Glutamatergic neuron (in vitro differentiated cells): ENCODE measurements around the gene COLEC11. TPM values are rescaled to one million over a fixed set of nuclear protein-coding genes. Genes with fewer than 3 reads are reported as not detected.
A peak's percentile ranks its signal among the peaks of the same experiment; 100 is the strongest.
"Not testable (repeated sequence)": the region's sequence is repeated elsewhere in the genome, so short reads cannot be mapped to it uniquely, and the experiment has no call there.

ENCODE experiments used
- DNase-seq: peaks from one replicate; pipeline ENCODE4 v3.0.0; 2022
- H3K27ac Mint-ChIP-seq: one replicate; pipeline ENCODE4 v1.8.0; 2020; ENCODE audit warnings: mild to moderate bottlenecking, mixed read lengths, inconsistent platforms; ENCODE audit not compliant: unreplicated experiment
- H3K27me3 Mint-ChIP-seq: one replicate; pipeline ENCODE4 v1.8.0; 2020; ENCODE audit warnings: mild to moderate bottlenecking, moderate library complexity, mixed read lengths, inconsistent platforms; ENCODE audit not compliant: unreplicated experiment
- H3K36me3 Mint-ChIP-seq: one replicate; pipeline ENCODE4 v1.8.0; 2020; ENCODE audit warnings: mild to moderate bottlenecking, mixed read lengths, inconsistent platforms; ENCODE audit not compliant: unreplicated experiment
- H3K4me1 Mint-ChIP-seq: one replicate; pipeline ENCODE4 v1.8.0; 2020; ENCODE audit warnings: mild to moderate bottlenecking, low read depth, mixed read lengths, inconsistent platforms; ENCODE audit not compliant: unreplicated experiment
- H3K4me3 Mint-ChIP-seq: one replicate; pipeline ENCODE4 v1.8.0; 2020; ENCODE audit warnings: mild to moderate bottlenecking, mixed read lengths, inconsistent platforms; ENCODE audit not compliant: unreplicated experiment
- H3K9me3 Mint-ChIP-seq: one replicate; pipeline ENCODE4 v1.8.0; 2020; ENCODE audit warnings: mild to moderate bottlenecking, moderate library complexity, mixed read lengths, inconsistent platforms; ENCODE audit not compliant: unreplicated experiment
- total RNA-seq: library from RNA; stranded (reverse); fragmentation: NEBNext Ultra II Directional; extraction: Animal tissue kit (Norgen Biotek cat#: 25700); gene quantifications from one replicate; pipeline ENCODE4 v1.2.1, GENCODE V29; 2021; ENCODE audit not compliant: unreplicated experiment
- TF ChIP-seq, protein P1 (sequence below): fragments of 200-600 bp; sonication (generic); IDR thresholded peaks from one replicate; pipeline ENCODE4 v1.5.0; 2021; ENCODE audit not compliant: partially characterized antibody, unreplicated experiment

The COLEC11 gene
- total RNA-seq, 1 donor from 2014 or later: not detected

DNA sequence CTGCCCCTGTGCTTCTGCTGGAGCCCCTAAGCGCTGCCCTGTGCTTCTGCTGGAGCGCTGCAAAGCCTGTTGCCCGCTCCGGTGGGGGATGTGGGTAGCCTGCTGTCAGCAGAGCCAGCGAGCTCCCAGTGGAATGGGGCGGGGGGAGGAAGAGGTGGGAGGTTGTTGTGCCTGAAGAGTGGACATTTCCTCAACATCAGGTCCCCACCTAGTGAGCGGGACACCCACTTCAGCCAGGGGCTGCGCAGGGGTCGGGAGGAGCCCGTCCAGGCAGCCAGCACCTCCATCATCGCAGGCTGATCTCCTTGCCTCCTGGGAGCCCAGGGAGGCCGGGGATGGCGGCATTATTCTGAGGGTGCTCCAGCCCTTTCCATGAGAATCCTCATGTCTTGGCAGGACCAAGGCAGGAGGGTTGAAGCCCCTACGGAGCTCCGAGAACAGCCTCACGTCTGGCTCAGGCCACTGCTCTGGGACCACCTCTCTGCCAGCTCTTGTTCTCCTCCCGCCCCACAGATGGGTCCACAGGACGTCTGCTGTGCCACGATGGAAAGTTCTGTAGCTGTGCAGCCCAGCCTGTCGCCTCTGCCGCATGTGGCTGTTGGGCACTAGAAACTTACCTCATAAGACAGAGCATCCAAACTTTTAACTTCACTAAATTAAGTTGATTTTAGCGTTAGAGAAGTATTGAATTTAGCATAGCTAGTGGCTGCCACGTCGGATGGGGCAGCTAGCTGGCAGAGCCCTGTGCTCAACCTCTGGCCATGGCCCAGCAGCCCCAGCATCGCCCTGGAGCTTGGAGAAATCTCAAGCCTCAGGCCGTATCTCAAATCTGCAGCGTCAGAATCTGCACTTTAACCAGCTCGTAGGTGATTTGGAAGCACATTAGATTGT lies 61.2 kb downstream of the COLEC11 start:
- Mint-ChIP-seq H3K27me3 (peaks cover 10% of the 10 kb centered on the region), H3K36me3 (no peaks in the 10 kb centered on the region), H3K4me3 (no peak overlapping the region), H3K27ac (no peak overlapping the region), H3K9me3 (peaks cover 19% of the 10 kb centered on the region), H3K4me1 (peaks cover 40% of the 10 kb centered on the region)
- no peak for DNase-seq
- TF ChIP-seq, protein P1, sequence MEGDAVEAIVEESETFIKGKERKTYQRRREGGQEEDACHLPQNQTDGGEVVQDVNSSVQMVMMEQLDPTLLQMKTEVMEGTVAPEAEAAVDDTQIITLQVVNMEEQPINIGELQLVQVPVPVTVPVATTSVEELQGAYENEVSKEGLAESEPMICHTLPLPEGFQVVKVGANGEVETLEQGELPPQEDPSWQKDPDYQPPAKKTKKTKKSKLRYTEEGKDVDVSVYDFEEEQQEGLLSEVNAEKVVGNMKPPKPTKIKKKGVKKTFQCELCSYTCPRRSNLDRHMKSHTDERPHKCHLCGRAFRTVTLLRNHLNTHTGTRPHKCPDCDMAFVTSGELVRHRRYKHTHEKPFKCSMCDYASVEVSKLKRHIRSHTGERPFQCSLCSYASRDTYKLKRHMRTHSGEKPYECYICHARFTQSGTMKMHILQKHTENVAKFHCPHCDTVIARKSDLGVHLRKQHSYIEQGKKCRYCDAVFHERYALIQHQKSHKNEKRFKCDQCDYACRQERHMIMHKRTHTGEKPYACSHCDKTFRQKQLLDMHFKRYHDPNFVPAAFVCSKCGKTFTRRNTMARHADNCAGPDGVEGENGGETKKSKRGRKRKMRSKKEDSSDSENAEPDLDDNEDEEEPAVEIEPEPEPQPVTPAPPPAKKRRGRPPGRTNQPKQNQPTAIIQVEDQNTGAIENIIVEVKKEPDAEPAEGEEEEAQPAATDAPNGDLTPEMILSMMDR: no peak

DNA sequence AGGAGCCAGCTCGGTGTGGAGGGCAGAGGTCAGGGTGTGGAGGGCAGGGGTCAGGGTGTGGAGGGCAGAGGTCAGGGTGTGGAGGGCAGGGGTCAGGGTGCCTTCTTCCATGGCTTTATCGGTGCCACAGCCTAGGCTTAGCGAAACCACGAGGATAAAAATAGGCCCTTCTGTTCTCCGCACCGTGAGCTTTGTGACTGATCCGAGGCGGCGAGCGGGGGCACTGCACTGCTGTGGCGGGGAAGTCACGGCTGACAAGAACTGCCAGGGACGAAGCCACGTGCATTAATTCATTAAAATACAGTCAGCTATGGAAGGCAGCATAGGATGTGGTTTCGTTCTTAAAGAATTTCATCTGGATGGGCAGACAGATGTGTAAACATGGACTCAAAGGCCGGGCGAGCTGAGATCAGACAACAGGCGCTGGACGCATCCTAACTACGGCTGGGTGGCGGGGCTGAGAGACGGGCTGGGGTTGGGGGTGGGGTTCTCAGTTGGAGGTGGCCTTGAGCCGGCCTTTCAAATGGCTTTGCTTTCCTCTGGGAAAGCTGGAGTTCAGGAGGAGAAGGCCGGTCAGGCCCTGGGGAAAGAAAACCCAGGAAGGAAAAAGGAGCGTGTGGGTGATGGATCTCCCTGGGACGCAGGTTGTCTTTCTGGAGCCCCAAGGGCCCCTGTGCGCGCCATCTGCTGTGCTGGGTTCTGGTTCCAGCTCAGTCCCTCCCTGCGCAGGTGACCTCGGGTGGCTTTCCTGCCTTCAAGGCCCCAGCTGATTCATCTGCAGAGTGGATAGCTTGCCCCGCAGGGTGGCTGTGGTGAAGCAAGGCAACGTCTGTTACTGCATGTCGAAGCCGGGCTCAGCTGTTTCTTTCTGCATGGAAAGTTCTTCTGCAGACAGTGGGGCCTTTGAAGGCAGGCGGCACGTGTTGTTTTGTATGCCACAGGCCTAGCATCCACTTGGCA lies 62.1 kb downstream of the COLEC11 start:
- Mint-ChIP-seq H3K4me1 (peaks cover 34% of the 10 kb centered on the region), H3K27me3 (peaks cover 10% of the 10 kb centered on the region), H3K27ac (peak overlapping the region; percentile 83), H3K4me3 (no peak overlapping the region), H3K9me3 (peaks cover 17% of the 10 kb centered on the region), H3K36me3 (no peaks in the 10 kb centered on the region)
- DNase-seq: peak; percentile 38
- TF ChIP-seq, protein P1: no peak

DNA sequence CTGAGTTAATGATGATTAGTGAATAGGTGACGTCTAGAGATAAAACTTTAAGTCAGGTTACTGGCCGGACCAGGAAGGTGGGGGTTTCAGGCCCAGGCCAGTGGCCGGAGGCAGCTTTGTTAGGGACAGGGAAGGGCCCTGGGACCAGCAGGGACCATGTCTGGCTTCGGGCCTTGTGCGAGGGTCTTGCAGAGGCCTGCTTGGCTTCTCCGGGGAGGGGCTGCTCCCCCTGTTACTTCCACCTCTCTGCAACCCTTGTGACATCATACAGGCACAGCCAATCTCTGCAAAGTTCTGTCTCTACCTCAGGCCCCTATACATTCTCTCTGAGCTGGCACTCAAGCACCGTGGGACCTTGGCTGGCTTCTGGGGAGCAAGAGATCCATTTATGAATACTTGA lies 63.0 kb downstream of the COLEC11 start, which contains the start of gene ALLC:
Gene ALLC (plus strand): TSS at position 320 of the 400 bp plus-strand sequence. CDS start 12,958 bp downstream, outside the sequence.
- Mint-ChIP-seq H3K27ac (peak within 1 kb of the TSS; percentile 93), H3K27me3 (peaks cover 10% of the 10 kb centered on the region), H3K4me1 (peaks cover 32% of the 10 kb centered on the region), H3K36me3 (no peaks in the 10 kb centered on the region), H3K4me3 (no peak within 1 kb of the TSS), H3K9me3 (peaks cover 17% of the 10 kb centered on the region)
- TF ChIP-seq, protein P1: no peak
- DNase-seq: no peak

DNA sequence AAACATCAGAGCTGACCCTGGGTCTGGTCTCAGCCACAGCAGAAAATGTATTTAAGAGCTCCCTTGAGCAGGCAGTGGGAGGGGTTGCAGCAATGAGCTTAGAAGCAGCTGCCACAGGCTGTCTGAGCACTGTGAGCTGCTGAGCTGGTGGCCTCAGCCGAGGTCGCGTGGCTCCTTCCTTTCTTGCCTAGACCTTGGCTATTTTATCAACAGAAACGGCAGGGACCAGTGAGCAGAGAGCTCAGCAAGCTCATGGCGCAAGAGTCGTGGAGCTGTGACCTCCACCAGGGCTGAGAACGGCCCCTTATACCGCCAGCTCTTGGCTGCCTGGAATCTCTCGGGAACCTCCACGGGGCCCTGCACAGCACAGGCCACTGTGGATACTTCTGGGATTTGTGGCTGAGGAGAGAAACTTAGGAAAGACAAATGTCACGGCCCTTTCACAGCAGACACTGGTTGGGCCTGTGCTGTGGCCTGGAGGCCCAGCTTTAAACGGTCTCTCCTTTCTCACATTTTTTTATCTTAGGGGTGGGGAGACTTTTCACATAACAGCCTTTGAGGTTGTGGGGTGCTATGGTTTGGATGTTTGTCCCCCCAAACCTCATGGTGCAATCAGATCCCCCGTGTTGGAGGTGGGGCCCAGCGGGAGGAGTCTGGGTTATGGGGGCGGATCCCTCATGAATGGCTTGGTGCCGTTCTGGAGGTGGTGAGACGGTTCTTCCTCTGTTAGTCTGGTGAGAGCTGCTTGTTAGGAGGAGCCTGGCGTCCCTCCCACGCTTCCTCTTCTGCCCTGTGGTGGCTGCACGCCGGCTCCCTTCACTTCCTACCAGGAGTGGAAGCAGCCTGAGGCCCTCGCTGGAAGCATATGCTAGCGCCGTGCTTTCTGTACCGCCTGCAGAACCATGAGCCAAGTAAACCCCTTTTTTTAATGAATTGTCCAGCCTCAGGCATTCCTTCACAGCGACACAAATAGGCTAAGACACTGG lies 64.8 kb downstream of the COLEC11 start:
- peak overlapping the region; percentile 93 for H3K27ac Mint-ChIP-seq
- no peaks in the 10 kb centered on the region for H3K36me3 Mint-ChIP-seq
- peak overlapping the region; percentile 54 for H3K4me3 Mint-ChIP-seq
- H3K9me3 Mint-ChIP-seq: peaks cover 14% of the 10 kb centered on the region
- H3K4me1 Mint-ChIP-seq: peaks cover 32% of the 10 kb centered on the region
- peak; percentile 62 for DNase-seq
- peaks cover 10% of the 10 kb centered on the region for H3K27me3 Mint-ChIP-seq
- TF ChIP-seq, protein P1: no peak

DNA sequence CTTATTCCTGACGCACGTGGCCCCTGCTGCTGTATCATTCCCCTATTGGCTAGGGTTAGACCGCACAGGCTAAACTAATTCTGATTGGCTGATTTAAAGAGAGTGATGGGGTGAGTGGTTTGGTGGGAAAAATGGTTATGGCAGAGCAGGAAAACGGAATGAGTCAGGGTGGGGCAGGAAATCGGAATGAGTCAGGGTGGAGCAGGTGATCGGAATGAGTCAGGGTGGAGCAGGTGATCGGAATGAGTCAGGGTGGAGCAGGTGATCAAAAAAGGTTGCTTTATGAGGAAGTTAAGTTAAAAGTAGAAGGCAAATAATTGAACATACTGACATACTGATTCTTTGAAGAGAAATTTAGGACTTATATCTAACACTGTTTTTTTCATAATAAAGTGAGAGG lies 65.7 kb downstream of the COLEC11 start:
- Mint-ChIP-seq H3K27me3 (peaks cover 10% of the 10 kb centered on the region), H3K9me3 (peaks cover 14% of the 10 kb centered on the region), H3K4me1 (peaks cover 32% of the 10 kb centered on the region)
- H3K36me3 Mint-ChIP-seq, DNase-seq, H3K27ac Mint-ChIP-seq, H3K4me3 Mint-ChIP-seq: not testable (repeated sequence)
